H4 (cell line): Measurements from ENCODE around the gene CACNB3. TPM values are rescaled to one million over a fixed set of nuclear protein-coding genes. Genes with fewer than 3 reads are reported as not detected.
A peak's percentile ranks its signal among the peaks of the same experiment; 100 is the strongest.

Source experiments
- DNase-seq: peaks from one replicate; pipeline ENCODE4 v3.0.0-alpha.2; 2015; ENCODE audit warnings: low spot score
- total RNA-seq: library from RNA; depleted of rRNA; stranded (reverse); fragments of >200 nt; shearing (Covaris generic); gene quantifications from 2 replicates; pipeline ENCODE4 v1.2.3, GENCODE V29; 2014; rRNA removed

CACNB3 gene
- total RNA-seq: 15.1 and 17.7 TPM in 2 replicates

DNA sequence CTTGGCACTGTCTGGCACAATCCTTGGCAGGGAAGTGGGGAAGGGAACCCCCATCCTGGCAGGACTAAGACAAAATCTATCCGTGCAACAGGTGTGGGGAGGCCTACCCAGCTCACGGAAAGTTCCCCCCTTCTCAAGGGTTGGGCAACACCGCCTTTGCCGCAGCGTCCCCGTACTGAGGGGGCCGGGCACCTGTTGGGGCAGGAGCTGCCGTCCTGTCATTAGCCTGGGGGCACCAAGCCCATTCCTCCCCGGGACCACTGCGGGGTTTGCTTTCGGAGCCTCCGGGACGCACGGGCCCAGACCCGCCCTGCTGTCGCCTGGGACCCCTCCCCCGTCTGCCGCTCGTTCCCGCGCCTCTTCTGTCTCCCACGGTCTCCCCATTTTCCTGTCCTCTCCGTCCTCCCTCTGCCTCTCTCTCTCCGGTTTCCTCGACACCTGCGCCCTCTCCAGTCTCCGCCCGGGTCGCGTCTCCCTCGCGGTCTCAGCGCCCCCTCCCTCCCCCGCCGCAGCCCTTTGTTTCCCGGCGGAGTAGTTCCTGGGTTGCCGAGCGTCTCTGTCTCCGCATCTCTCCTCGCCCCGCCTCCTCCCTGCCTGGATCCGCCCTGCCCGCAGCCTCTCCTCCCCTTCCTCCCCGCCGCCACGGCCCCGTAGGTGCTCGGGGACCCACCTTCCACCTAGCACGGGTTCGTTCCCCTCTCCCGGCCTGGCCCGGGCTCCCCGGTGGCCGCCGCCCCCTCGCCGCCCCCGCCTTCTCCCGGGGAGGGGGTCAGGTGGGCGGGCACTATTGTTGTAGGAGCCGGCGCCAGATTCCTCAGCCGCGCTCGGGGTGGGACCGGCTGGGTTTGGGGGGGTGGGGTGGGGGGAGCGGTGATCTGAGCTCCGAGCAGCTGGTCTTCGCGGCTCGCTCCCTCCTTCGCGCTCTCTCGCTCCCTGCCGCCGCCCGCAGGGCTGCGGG lies at the start of gene CACNB3:
TSS of gene CACNB3 (plus strand) at position 624 of the 958 bp plus-strand sequence. CDS start 434 bp downstream, outside the sequence.
- peak; percentile 62 for DNase-seq

DNA sequence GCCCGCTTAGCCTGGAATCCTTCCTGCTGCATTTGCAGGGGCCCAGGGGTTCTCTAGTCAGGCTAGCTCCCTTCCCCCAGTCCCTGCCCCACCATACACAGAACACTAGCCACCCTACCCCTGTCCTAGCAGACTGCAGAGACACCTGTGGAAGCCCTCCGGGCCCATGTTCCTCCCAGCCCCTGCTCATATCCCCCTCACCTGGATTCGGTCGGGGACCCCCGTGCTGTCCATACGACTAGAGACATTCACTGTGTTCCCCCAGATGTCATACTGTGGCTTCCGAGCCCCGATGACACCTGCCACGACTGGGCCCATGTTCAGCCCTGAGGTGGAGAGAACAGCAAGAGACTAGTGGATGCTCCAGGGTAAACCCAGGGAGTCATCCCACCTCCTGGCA lies 49.6 kb upstream of the CACNB3 start:
- no peak for DNase-seq

DNA sequence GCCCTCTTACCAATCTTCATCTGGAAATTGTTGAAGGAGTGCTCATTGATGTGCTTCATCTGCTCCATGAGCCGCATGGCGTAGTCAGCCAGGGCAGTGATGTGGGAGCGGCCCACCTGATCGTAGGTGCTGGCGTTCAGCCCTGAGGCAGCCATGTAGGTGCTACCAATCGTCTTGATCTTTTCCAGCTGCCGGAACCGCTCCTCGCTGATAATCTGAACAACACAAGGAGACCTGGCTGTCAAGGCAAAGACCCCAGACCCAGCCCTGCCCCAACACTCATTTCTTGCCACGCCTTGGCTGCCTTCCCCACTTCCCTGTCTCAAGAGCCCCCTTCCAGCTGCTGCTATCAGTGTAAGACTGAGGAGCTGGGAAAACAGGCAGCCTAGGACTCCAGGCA lies 47.5 kb upstream of the CACNB3 start:
- DNase-seq: no peak

DNA sequence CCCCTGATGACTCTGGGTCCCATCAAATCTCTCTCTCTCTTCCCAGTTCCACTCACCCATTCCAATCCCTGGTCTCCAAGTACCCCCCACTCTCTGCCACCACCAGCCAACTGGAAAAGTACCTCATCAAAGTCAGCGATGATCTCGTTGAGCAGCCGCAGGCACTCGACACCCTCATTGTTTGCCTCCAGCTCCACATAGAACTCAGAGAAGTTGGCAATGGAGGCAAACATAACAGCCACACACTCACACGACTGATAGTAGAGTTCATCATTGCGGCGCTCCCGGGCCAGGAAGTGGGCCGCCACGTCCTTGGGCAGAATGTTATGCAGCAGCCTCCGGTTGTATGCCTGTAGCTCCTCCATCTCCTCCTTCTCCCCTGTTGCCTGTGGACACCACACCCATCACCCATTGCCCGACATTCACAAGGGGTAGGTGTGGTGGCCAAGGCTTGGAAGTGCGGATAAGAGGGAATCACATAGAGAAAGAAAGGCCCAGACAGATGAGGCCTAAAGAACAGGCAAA lies 46.6 kb upstream of the CACNB3 start:
- no peak for DNase-seq

DNA sequence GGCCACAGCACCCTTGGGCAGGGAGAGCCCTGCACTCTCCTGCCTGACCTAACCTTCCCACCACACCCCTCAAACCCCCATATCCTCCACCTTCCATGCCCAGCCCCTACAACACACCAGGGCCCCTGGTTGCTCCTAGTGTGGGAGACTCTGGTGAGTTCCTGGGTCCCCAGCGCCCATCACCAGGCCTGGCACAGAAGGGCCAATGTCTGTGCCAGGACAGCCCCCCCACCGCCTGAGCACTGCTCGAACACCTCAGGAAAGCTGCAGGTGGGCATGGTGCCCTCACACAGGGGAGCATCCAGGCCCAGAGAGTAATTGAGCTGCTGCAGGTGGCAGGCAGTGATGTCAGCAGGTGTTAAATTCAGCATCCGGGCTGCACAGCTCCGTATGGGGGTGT lies 44.6 kb upstream of the CACNB3 start:
- no peak for DNase-seq

DNA sequence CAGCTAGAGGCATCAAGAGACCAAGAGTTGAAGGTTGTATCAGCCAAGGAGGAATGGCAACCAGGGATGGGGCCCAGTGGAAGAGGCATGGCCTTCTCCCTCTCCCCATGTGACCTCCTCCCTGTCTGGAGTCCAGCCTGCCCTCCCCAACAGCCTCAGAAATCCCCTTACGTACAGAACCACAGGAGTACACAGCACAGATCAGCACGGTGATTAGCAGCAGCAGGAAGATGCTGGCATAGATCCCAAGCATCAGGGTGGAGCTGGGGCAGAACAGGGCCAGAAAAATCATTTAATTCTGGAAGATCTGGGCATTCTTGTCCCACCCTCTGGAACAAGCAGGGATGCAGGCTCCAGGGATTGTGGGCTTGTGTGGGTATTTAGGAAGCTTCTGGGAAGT lies 43.8 kb upstream of the CACNB3 start:
- no peak for DNase-seq

DNA sequence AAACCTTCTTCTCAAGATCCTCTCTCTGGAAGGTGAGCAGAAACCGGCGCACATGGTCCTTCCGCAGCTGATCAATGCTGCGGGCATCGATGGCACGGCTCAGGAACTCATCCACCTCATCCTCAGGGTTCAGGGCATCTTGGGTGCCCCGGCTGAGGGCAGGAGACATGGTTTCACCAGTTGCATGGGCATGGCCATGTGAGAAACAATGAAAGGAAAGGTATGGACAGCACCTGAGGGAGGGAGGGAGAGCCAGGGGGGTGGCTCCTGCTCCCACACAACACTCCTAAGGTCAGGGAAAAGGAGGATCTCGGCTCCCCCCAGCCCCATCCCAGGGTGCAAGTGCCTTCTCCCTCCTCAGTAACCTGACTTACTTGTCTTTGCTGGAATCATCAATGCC lies 43.0 kb upstream of the CACNB3 start:
- DNase-seq: no peak

DNA sequence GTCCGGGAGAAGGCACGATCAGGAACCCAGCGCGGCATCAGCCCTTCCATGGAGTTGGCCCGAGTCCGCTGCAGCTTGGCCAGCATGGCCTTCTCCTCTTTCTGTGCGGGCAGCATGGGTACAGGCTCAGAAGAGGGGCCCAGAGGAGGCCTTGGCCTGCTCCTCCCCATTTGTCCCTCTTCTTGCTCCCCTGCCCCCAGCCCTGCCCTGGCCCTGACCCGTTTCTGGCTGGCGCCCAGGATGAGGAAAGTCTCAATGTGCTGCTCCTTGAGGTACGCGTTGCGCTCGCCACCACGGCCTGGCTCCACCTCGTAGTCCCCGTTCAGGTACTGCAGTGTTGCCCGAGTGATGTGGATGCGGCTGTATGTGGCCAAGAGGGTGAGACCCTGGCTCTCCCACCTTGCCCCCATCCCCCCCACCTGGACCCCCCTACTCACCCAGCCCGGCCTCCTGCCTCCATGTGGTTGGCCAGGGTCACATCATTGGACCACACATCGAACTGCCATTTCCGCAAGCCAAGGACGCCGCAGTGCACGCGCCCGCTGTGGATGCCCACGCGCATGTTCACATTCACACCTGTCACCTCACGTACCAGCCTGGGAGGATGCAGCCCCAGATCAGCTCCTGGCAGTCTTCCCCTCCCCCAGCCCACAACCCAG lies 42.2 kb upstream of the CACNB3 start:
- no peak for DNase-seq

DNA sequence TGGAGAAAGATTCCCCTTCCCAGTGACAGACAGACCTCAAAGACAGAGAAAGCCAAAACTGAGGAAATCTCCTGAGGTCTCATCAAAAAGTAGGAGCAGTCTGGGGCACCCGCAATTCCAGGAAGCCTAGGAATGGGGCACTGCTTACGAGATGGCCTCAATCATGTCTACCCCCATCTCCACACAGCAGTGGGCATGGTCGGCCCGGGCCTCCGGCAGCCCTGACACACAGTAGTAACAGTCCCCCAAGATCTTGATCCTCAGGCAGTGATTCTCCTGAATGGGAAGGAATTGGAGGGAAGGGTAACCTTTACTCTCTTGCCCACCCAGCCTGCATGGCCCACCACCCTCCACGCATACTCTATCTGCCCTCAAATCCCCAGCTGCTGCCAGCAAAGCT lies 41.3 kb upstream of the CACNB3 start:
- DNase-seq: no peak

DNA sequence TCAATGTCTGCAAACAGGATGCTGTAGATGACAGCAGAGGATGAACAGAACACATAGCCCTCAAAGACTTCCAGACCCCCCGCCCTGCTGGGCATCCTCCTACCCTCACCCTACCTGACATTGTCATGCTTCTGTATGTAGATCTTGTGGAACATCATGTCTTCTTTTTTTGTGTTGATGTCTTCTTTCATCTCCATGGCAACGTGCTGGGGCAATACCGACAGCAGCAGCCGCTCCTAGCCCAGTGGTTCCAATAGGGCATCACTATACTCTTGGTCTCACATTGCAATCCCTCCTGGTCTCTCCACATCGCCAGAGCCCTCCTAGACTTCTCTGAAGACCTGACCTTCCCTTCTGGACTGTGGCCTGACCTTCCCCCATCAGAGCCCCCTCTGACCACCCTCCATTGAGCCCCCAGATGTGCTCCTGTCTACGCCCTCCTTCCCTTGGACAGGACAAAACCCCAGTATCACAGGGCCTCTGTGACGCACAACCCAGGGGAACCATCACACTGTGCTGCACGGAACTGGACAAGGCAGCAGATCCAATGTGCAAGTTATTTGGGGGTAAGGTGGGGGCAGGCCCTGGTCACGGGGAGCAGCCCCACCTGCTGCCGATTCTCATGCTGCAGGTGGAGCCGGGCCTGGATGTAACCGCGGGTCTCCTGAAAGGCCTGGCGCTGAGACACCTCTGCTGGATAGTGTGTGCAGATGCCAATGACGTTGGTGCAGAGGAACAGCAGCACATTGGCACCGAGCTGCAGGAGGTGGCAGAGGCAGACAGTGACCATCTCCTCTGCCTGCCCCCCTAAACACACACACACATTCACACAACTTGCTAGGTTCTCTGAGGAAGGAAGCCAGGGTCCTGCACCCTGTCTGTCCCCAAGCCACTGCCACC lies 40.5 kb upstream of the CACNB3 start:
- DNase-seq: no peak

DNA sequence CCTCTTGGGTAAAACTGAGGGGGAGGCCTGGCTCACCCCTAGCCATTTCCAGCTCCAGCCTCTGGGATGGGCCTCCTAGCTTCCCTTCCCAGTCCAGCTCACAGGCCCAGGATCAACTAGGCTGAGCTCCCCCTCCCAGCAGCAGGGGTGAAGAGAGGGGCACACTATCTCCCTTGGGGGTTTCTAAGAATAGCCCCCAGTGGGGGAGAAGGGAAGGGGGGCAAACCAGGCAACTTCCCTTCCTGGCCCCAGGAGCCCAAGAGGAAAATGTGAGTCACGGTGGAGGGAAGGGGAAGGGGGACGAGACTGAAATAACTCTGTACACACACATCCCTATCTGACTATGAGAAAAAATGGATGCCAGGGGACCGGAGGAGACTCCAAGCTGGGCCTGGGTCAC lies 38.4 kb upstream of the CACNB3 start:
- no peak for DNase-seq

DNA sequence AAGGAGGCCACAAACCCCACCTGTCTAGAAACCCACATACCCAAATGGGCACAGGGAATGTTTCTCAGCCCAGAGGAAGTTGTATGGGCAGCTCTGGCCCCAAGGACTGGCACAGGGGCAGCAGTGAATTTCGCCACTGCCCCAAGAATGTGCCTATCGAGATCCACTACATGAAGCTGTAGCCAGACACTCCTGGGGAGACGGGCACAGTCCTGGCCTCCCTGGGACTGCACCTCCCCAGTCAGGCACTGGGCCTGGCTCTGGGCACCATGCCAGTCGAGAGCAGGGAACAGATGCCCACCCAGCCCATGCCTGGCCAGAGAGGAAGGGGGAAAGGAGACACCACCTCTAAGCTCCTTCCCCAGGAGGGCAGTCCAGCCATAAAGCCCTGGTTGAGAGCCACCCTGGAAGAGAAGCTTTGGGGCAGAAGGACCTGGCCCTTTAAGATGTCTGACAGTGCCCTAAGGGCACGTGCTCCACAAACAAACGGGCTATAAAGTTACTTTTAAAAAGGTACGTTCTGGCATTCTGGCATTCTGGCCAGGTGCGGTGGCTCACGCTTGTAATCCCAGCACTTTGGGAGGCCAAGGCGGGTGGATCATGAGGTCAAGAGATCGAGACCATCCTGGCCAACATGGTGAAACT lies 37.8 kb upstream of the CACNB3 start:
- no peak for DNase-seq

DNA sequence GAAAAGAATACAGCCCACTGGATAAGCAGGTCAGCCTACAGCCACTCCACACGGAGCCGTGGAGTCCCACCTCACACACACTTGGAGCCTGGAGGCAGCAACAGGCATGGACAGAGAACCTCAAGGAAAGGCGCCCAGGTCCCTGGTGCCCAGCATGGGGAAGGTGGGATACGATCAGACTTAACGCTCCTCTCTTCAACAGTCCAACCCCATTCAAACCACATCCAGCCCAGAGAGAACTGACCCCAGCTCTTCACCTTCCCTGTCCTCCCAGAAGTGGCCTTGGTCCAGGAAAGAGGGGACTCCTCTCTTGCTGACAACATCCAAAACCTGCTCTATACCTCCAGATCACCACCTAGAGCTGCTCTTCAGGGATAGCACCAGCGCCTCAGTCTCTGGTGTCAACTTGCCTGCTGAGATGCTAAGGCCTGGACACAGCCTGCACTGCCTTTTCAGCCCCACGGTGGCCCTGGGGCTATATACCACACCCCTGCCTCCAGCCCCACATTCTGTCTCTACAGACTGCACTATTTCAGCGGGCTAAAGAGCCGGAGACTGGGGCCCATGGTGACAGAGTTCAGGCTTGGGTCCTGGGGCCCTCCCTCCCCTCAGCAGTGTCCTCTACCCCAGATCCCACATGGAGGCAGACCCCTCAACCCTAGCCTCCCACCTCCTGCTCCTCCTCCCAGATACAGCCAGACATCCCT lies 36.4 kb upstream of the CACNB3 start:
- DNase-seq: no peak

DNA sequence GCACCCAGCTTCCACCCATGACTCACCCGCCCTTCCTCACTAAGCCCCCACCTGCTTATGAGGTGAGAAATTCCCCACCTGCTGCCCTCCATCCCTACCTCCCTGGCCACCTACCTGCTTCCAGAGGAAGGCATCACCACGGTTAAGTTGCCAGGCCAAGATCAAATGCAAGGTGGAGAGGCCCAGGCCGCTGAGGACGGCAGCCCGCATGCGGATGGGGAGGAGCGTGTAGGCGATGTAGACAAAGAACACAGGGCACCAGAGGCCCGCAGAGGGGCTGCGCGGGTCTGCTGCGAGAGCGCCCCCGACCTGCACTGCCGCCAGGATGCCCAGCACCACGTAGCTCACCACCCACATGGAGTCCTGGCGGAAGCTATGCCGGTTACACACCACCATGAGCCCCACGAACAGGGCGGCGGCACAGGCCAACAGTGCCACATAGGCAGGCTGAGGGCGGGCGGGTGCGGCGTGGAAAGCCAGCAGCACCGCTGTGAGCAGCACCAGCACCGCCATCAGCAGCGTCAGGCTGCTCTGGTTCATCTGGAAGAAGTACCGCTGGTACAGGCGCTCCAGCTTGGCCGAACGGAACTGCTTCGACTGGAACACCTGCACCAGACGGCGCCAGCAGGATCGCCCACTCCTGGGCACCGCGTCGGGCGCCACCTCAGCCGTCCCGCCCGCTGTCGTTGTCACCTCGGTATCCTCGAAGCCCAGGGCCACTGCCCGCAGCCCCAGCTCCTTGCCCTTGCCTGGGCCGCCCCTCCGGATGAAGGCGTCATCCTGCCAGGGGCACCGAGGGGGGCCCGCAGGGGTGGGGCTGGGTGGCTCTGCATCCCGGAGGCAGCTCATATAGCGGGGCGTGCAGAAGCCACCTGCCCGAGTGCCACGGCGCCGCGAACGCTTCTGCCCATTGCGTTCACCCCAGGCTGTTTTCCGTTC lies 35.6 kb upstream of the CACNB3 start:
- DNase-seq: no peak

DNA sequence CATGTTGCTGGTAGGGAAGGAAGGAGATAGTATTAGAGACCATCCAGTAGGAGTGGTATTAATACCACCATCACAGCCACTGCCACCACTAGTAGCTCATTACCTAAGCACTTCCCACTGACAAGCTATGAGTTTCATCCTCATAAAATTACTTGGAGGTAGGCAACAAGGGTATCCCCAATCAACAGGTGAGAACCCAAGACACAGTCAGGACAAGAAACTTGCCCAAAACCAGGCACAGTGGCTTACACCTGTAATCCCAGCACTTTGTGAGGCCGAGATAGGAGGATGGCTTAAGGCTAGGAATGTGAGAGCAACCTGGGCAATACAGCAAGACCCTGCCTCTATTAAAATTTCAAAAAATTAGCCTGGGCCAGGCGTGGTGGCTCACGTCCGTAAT lies 34.9 kb upstream of the CACNB3 start:
- DNase-seq: no peak

DNA sequence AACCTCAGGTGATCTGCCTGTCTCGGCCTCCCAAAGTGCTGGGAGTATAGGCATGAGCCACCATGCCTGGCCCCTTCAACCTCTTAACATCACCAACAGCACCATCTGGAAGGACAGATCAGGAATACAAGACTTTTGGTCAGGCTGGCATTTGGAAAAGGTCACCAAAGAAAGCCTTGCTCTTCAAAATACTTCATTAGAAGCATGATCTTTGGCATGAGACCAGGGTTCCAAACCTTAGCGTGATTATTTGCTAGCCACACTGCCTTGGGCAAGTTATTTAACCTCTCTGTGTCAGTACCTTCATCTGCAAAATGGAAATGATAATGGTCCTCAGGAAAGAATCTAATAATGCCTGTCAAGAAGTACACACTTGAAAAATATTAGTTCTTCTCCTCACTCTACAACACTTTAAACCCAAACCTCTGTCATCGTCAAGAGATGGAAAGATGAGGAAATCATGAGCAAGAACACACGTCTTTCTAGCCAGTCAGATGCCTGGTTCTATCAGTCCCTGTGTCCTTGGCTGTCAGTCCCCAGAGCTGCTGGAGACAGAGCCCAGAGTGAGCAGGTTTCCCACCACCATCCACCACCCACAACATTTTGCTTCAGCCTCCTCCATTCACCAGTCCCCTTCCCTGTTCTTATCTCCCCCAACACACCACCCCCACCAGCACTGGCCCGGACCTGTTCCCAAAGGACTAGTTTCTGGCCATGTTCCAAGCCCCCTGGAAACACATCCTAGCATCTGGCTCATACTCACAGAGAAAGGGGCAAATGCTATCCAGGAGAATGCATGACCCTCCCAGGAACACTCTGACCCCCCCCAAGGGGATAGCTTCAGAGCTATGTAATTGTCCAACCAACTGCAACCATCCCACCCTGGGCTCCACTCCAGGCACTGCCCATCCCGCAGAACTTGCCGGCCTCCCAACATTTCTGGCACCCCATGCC lies 31.4 kb upstream of the CACNB3 start:
- no peak for DNase-seq

DNA sequence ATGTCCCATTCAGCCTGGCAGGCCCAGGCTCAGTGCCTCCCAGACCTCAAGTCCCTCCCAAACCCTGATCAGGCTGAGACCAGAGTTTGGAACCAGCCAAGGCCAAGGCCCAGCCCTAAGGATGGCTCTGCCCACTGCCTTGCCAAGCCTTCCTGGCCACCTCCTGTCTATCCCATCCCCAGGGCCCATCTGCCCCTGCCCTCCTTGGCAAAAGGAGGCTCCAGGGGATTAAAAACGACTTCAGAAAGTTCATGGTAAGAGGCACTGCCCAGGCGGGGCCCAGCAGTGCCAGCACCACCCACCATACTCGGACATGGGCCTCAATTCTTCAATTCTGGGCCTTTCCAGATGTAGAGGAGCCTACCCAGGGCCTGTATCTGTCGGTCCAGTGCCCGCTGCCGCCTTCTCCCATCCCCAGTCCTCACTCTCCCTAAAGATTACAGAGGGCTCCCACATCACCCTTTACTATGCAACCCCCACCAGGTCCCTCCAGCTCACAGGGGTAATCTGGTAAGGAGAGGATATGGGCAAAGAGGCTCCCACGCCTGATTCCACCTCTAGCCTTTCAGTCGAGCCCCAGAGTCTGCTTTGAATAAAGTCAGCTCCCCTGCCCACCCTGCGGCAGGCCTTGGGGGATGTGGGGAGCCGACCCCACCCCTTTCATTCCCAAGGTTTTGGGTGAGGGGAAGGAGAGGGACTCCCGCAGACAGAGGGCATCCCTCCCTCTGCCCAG lies 30.3 kb upstream of the CACNB3 start:
- DNase-seq: no peak

DNA sequence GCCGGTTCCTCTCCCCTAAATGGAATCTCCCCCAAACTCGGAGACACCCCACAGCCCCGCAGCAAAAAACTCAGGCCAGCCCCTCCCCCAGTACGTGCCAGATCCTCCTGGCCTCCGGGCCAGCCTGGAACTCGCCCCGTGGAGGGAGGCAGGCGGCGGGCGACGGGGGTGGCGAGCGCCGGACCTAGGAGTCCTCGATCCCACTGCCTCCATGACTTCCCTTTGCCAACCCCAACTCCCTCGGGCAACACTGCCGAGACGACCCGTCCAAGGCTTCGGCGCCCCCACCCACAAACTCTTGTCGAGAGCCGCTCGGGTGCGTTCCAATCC lies 29.8 kb upstream of the CACNB3 start:
- DNase-seq: no peak
